ENCODE data around the gene NAIF1. TPM values are rescaled to one million over a fixed set of nuclear protein-coding genes. Genes with fewer than 3 reads are reported as not detected.

The NAIF1 gene
- total and polyA plus RNA-seq, 10 of the 15 experiments (the other 5 are each of a cell fraction or from before 2014, with no cell fraction given): 2.4 to 14.2 (median 7.1) TPM

DNA sequence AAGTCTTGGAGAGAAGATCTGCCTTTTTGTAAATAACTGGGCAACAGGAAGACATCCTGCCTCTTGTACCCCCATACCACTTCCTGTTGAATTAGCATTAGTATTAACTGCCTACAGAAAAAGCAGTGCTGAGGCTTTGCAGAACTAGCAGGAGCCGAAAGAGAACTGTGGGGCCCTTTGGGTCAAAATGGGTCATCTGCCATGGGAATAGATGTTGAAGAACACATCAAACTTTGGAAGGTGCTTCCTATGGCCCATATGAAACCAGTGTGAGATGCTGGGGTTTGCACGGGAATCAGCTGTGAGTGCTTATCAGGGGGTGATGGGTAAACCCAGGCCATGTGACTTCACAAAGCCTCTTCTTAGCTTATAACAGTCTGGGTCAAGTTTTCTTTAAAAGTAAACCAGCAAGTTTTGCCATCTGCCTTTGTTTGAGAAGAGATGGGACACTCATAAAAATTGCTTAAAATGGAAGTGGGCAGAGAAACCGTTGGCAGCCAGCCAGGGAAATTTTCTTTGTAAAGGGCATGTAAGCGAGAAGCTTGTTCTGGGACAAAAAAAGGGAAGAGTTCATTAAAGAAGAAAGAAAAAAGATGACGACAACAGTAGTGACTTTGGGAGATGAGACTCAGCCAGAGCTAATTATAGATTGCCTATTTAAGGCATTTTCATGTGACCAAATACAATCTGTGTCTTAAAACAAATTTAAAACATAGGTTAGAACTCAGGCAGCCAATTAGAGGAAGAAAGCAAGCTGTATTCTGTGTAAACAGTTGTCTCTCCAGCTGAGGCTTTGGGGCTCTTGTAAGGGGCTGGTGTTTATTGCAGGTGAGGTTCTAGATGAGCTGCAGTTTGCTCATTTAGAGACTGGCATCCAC lies 5.3 kb upstream of the NAIF1 start:
- CTCF ChIA-PET: interaction anchor here (0.6 to 5.3 kb wide), 11 partner anchors 11 to 553 kb away, joined by 3 to 33 read pairs (median 4); partner anchors contain the start of gene EEIG1
- no peaks in the 10 kb centered on the region for H4K20me1 ChIP-seq (ENCODE audit: control insufficient read depth, insufficient read depth)
- peak overlapping the region; percentile 87 for H3K27ac ChIP-seq (ENCODE audit: control insufficient read depth, insufficient read depth)
- H3K27me3 ChIP-seq (replicated peaks in 1 of 2; ENCODE audit: control insufficient read depth in 2 of 2, insufficient read depth in 2 of 2, low read length in 1 of 2): no peaks in the 10 kb centered on the region
- no peaks in the 10 kb centered on the region; the same call in 2 of the 3 replicates for H3K9me3 ChIP-seq (replicated peaks; ENCODE audit: control insufficient read depth, insufficient read depth, low read length)
- no TSS peak for BruUV-seq (replicated peaks)
- intact Hi-C loops (cut with micrococcal nuclease; ENCODE audit: unreplicated experiment) (no loop called here), in situ Hi-C loops (cut with MboI) (no loop called here)
- 0% methylated on average over 5 of the region's 5 CpGs for WGBS (ENCODE audit: insufficient coverage, insufficient replicate concordance, low lambda C conversion rate, missing lambda C conversion rate)
- H3K4me1 ChIP-seq (ENCODE audit: control insufficient read depth, insufficient read depth, low read length): peaks cover 22% of the 10 kb centered on the region
- peak overlapping the region; percentile 56 for H3K4me3 ChIP-seq
- peak; percentile 87 for DNase-seq (ENCODE audit: low read depth, low spot score)
- H3K9ac ChIP-seq (ENCODE audit: control insufficient read depth, insufficient read depth, low read length): peak overlapping the region; percentile 72
- peak overlapping the region; percentile 93 for H3K4me2 ChIP-seq (ENCODE audit: control insufficient read depth, insufficient read depth)
- POLR2A ChIA-PET: interaction anchor here (0.7 to 1.7 kb wide), 21 partner anchors 8 to 652 kb away, joined by 3 to 9 read pairs (median 4); partner anchors contain the start of genes EEIG1, GOLGA2, ST6GALNAC4 and SWI5
- peaks cover 76% of the 10 kb centered on the region for H3K79me2 ChIP-seq (ENCODE audit: control insufficient read depth, insufficient read depth, low read length)
- RAD21 ChIA-PET (ENCODE audit: unreplicated experiment): interaction anchor here (0.7 to 3.3 kb wide), 16 partner anchors 10 to 612 kb away, joined by 3 to 11 read pairs (median 4); partner anchors contain the start of gene ST6GALNAC4
- H3K36me3 ChIP-seq (ENCODE audit: control insufficient read depth in 2 of 2, insufficient read depth in 2 of 2, low read length in 1 of 2): peaks cover 0 to 4% of the 10 kb centered on the region in 2 experiments; a peak in 2 of 4 replicates
- SMC1A ChIA-PET (ENCODE audit: uncharacterized antibody, unreplicated experiment): interaction anchor here (0.6 to 5.1 kb wide), 16 partner anchors 8 to 269 kb away, joined by 3 to 21 read pairs (median 6); no protein-coding TSS in a partner anchor
- peak; percentile 36 for ATAC-seq
- peak overlapping the region; percentile 26 for H2AFZ ChIP-seq (ENCODE audit: control insufficient read depth, low read depth, low read length)
- FAIRE-seq: peak; percentile 94
- TF ChIP-seq TCF7 (IDR thresholded peaks at IDR 0.05; ENCODE audit: borderline replicate concordance) (no peak), ZNF207 (IDR thresholded peaks at IDR 0.05; ENCODE audit: borderline replicate concordance) (no peak), IKZF1 (conservative IDR thresholded peaks at IDR 0.05) (peak; percentile 77), MXI1 (IDR thresholded peaks at IDR 0.05; ENCODE audit: low read depth, low read length) (peak; percentile 72; the same call in 1 of the 2 replicates), ETV6 (conservative IDR thresholded peaks at IDR 0.05 in 1 of 2, IDR thresholded peaks at IDR 0.05 in 1 of 2; ENCODE audit: borderline replicate concordance in 1 of 2, low read depth in 1 of 2) (no peak; a peak in 1 of 4 replicates), RFX5 (IDR thresholded peaks at IDR 0.05; ENCODE audit: low read depth, low read length) (0 out of 2 replicates have a peak, but pooled peaks have one; percentile 12), BACH1 (IDR thresholded peaks at IDR 0.05; ENCODE audit: borderline replicate concordance) (0 out of 2 replicates have a peak, but pooled peaks have one; percentile 7), POLR2AphosphoS2 (IDR thresholded peaks at IDR 0.05; ENCODE audit: low read depth, low read length) (peak; percentile 15; the same call in 1 of the 2 replicates)
- TF ChIP-seq, protein P1, sequence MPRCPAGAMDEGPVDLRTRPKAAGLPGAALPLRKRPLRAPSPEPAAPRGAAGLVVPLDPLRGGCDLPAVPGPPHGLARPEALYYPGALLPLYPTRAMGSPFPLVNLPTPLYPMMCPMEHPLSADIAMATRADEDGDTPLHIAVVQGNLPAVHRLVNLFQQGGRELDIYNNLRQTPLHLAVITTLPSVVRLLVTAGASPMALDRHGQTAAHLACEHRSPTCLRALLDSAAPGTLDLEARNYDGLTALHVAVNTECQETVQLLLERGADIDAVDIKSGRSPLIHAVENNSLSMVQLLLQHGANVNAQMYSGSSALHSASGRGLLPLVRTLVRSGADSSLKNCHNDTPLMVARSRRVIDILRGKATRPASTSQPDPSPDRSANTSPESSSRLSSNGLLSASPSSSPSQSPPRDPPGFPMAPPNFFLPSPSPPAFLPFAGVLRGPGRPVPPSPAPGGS (IDR thresholded peaks at IDR 0.05; ENCODE audit: borderline replicate concordance, insufficient read depth, low read depth, low read length, poor library complexity, severe bottlenecking): no peak
- TF ChIP-seq, protein P2, sequence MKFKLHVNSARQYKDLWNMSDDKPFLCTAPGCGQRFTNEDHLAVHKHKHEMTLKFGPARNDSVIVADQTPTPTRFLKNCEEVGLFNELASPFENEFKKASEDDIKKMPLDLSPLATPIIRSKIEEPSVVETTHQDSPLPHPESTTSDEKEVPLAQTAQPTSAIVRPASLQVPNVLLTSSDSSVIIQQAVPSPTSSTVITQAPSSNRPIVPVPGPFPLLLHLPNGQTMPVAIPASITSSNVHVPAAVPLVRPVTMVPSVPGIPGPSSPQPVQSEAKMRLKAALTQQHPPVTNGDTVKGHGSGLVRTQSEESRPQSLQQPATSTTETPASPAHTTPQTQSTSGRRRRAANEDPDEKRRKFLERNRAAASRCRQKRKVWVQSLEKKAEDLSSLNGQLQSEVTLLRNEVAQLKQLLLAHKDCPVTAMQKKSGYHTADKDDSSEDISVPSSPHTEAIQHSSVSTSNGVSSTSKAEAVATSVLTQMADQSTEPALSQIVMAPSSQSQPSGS (IDR thresholded peaks at IDR 0.05; ENCODE audit: low read length): no peak
- TF ChIP-seq, protein P3, sequence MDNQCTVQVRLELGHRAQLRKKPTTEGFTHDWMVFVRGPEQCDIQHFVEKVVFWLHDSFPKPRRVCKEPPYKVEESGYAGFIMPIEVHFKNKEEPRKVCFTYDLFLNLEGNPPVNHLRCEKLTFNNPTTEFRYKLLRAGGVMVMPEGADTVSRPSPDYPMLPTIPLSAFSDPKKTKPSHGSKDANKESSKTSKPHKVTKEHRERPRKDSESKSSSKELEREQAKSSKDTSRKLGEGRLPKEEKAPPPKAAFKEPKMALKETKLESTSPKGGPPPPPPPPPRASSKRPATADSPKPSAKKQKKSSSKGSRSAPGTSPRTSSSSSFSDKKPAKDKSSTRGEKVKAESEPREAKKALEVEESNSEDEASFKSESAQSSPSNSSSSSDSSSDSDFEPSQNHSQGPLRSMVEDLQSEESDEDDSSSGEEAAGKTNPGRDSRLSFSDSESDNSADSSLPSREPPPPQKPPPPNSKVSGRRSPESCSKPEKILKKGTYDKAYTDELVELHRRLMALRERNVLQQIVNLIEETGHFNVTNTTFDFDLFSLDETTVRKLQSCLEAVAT (IDR thresholded peaks at IDR 0.05): no peak
- TF ChIP-seq, protein P4, sequence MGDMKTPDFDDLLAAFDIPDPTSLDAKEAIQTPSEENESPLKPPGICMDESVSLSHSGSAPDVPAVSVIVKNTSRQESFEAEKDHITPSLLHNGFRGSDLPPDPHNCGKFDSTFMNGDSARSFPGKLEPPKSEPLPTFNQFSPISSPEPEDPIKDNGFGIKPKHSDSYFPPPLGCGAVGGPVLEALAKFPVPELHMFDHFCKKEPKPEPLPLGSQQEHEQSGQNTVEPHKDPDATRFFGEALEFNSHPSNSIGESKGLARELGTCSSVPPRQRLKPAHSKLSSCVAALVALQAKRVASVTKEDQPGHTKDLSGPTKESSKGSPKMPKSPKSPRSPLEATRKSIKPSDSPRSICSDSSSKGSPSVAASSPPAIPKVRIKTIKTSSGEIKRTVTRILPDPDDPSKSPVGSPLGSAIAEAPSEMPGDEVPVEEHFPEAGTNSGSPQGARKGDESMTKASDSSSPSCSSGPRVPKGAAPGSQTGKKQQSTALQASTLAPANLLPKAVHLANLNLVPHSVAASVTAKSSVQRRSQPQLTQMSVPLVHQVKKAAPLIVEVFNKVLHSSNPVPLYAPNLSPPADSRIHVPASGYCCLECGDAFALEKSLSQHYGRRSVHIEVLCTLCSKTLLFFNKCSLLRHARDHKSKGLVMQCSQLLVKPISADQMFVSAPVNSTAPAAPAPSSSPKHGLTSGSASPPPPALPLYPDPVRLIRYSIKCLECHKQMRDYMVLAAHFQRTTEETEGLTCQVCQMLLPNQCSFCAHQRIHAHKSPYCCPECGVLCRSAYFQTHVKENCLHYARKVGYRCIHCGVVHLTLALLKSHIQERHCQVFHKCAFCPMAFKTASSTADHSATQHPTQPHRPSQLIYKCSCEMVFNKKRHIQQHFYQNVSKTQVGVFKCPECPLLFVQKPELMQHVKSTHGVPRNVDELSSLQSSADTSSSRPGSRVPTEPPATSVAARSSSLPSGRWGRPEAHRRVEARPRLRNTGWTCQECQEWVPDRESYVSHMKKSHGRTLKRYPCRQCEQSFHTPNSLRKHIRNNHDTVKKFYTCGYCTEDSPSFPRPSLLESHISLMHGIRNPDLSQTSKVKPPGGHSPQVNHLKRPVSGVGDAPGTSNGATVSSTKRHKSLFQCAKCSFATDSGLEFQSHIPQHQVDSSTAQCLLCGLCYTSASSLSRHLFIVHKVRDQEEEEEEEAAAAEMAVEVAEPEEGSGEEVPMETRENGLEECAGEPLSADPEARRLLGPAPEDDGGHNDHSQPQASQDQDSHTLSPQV (IDR thresholded peaks at IDR 0.05): peak; percentile 78; the same call in 1 of the 2 replicates
